ENCODE results near the gene CCDC87.
A peak's percentile ranks its signal among the peaks of the same experiment; 100 is the strongest.
"Not testable (repeated sequence)": the region's sequence is repeated elsewhere in the genome, so short reads cannot be mapped to it uniquely, and the experiment has no call there.

CCDC87 gene

DNA sequence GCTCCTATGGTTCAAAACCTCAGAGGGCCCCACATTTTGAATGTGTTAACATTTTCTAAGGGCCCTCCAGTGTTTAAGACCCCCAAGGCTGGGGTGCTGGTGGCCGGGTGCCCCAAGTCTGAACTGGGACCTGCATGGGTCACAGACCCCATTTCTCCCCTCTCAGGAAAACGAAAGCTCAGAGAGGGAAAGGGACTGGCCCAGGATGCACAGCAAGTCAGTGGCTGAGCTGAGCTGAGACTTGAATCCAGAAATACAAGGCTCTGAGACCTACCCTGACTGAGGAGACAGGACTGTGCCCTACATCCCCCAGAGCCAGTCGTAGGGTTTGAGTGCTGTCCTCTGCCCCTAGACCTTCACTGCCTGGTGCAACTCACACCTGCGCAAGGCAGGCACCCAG, 42.0 kb downstream of the CCDC87 start:
- no peak for DNase-seq (ENCODE audit: low spot score)

DNA sequence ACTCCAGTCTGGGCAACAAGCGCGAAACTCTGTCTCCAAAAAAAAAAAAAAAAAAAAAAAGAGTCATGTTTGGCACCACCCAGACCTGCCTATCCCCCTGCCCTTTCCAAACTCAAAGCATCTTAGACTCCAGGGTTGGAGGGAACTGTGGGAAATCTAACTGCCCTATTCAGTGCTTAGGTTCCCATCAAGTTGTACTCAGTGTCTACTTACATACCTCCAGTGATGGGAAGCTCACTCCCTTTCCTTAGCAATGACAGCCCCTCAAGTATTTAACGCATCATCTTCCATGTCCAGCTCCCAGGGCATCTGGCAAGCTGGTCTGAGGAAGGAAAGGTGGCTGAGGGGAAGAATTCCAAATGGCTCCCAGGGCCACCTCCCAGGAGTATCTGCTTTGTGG, 43.2 kb downstream of the CCDC87 start:
- DNase-seq (ENCODE audit: low spot score): no peak

DNA sequence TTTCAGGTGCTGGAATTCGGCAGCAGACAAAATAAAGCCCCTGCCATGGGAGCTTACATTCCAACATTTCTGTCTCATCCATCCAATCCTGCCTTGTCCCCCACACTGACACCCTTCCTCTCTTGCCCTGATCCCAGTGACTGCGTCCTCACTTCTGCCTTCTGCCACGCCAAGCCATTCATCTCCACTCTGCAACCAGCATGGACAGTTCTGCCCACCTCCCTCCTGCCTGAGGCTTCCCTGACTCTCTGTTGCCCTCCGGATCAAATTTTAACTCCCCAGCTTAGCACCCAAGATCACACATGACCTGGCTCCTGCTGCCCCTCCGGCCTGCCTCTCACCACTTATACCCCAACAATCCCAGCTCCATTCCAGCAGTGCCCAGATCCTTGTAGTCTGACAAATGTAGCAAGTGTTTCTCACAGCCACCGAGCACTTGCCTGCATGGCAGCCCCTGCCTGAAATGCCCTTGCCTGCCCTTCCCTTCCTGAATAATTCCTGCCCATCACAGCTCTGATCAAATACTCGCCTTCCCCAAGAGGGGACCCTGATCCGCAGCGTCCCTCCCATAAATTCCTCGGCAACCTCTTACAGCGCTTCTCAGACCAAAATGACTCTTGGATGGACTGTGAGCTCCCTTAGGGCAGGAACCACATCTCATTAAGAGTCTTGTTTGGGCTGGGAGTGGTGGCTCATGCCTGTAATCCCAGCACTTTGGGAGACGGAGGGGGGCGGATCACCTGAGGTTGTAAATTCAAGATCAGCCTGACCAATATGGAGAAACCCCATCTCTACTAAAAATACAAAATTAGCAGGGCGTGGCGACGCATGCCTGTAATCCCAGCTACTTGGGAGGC, 43.9 kb downstream of the CCDC87 start:
- no peak for DNase-seq (ENCODE audit: low spot score)

DNA sequence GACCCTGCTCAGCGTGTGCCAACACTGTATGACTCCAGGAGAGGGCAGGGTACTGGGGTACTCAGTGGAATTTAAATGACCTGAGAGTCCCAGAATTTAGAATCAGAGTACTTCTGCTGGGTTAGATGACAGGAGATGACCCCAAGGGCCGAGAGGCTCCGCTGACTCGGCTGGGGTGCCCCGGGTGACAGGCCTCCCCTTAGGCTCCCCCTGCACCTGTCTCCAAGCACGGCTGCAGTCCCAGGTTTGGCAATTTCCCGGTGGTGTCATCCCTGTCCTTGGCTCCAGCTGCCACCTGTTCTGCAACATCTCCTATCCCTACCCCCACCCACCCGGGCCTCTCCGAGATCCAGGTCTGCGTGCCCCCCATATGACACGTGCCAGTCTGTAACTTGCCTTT, 44.8 kb downstream of the CCDC87 start:
- DNase-seq (ENCODE audit: low spot score): no peak

DNA sequence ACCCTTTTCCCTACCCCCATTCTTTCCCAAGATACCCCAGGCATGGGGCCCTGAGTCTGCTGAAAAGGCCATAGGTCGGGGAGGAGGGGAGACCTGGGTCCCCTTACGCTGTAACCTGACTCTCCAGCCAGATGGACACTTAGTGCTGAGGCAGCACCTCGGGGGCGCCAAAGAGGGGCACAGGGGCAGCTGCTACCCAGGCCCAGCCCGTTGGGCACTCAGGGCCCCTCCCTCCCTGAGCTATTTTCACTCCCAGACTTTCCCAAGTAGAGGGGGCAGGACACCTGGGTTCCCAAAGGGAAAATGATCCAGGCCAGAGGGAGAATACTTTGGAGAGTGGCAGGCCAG, 45.2 kb downstream of the CCDC87 start:
- DNase-seq (ENCODE audit: low spot score): no peak

DNA sequence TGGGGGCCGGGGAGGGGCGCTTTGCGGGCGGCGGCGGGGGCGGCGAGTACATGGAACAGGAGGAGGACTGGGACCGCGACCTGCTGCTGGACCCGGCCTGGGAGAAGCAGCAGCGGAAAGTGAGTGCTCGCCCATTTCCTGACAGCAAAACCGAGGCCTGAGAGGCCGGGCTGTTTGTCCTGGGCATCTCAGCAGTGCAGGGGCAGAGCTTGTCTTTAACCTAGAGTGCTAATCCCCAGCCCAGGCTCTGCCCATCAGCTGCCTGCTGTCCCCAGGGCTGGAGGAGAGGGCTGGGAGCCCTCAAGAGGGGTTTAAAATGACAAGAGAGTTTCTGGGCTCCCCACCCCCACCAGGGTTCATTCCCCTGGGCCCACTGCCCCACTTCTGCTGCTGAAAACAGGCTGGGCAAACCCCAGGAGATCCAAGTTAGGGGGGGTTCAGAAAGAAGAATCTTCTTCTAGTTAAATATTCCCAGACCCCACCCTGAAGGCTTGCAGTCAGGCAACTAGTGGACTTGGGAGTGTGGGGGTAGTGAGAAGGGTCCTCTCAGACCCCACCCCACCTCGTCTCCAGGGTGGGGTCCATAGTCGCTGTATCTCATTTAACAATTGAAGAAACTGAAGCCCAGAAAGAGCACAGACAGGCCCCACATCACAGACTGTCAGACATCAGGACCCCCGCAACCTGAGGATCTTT, 45.7 kb downstream of the CCDC87 start:
- DNase-seq (ENCODE audit: low spot score): no peak

DNA sequence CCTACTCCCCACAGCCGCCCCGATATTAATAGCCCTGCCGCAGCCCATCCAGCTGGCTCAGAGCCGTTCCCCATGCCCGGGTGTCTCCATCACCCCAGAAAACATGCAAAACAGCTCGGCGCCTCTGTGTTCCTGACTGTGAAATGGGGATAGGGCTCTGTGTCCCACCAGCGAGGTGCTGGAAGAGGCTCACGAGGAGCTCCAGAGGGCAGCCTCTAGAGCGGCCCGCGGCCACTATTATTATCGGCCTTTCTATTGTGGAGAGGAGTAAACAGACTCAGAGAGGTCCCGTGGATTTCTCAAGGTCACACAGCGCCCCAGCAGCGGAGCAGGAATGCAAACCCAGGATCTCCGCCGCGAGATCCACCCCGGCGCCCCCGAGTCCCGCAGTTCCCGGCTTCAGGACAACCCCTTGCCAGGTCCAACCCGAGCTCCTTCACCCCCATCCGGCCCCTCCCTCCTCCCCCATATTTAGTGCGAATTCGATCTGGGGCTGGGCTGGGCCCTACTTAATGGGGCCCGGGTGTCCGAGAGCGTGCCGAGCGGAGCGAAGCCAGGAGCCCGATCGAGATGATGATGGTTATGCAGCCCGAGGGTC, 46.4 kb downstream of the CCDC87 start, which contains the start of gene ACTN3:
TSS of gene ACTN3 (plus strand) at position 536 of the 598 bp plus-strand sequence. CDS start at position 571, 35 bp downstream.
- DNase-seq (ENCODE audit: low spot score): no peak

DNA sequence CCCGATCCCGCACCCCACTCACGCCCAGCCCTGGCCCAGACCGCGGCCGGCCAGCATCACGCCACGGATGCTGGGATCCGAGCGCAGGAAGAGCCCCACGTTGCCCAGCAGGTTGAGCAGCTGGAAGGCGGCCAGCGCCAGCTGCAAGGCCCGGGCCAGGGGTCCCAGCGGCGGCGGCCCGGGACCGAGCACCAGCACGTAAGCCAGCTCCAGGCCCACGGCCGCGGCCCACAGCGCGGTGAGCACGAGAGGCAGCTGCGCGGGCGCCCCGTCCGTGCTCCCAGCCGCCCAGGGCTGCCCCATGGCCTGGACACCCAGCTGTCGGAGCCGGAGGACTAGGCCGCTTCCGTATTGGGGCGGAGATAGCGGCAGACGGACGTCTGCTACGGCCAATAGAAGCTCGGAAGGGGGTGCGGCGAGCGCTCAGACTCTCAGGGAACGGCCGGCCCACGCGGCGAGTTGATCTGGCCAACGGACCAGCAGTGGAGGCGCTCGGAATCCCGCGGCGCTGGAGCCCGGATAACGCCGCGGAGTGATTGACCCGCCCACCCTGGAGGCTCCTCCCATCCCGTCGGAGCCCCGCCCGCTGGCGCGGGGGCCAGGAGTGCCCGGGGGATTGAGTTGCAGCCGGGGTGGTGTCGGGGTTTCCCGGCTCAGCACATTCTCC, 47.0 kb downstream of the CCDC87 start, which contains the start of gene ZDHHC24:
TSS of gene ZDHHC24 (minus strand) at position 348 of the 667 bp plus-strand sequence. CDS start at position 303, 45 bp downstream.
- peak; percentile 93 for DNase-seq (ENCODE audit: low spot score)

DNA sequence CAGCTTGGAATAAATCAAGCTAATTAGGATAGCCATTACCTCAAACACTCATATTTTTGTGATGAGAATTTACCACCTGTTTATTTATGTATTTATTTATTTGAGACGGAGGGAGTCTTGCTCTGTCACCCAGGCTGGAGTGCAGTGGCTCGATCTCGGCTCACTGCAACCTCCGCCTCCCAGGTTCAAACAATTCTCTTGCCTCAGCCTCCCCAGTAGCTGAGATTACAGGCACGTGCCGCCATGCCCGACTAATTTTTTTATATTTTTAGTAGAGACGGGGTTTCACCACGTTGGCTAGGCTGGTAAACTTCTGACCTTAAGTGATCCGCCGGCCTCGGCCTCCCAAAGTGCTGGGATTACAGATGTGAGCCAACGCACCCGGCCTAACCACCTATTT, 47.9 kb downstream of the CCDC87 start:
- DNase-seq (ENCODE audit: low spot score): not testable (repeated sequence)

DNA sequence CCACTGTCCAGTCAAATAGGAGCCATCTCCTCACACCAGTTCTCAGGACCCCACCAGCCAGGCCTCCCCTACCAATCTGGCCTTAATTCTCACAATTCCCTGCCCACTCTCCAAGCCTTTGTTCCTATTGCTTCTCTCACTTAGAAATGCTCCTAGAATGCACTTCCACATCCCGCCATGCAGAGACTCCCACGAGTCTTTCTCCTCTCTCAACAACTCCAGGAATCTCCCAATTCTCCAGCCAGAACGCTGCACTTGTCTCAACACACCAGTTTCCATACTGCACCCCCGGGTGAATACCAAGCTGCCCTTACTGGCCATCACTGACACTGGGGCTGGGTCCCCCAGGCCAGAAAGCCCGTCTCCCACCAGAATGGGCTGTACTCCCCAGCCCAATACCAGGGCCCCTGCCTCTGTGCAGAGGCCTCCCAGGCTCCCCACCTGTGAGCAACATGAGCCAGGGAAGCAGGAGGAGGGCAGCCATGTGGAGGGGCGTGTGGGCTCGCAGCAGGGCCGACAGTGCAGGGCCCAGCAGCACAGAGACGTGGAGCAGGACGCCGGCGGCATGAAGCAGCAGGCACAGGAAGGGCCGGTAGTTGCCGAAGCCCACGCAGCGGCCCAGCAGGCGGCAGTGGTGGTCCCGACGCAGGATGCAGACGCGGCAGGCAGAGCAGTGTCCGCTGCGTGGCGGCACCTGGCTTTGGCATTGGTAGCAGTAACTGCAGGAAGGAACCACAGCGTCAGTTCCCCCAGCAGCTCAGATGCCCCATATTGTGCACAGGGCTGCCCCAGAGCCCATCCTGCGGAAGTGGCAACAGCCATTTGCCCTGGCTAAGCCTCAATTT, 49.4 kb downstream of the CCDC87 start:
- peak; percentile 27 for DNase-seq (ENCODE audit: low spot score)

DNA sequence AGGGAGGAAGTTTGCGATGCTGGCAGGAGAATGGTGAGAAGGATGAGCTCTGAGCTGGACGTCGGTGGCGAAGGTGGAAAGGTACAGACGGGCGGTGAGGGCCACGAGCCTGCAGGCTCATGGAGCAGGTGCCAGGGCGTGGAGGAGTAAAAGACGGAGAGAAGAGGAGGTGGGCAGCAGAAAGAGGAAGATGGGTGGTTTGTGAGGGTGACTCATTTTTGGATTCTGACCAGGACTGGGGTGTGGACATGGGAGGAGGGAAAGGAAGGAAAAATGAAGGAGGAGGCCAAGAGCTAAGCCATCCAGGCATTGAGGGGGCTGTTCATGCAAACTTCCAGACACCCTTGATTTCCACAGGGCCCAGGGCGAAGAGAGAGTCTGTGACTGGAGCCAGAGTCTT, 50.5 kb downstream of the CCDC87 start:
- no peak for DNase-seq (ENCODE audit: low spot score)

DNA sequence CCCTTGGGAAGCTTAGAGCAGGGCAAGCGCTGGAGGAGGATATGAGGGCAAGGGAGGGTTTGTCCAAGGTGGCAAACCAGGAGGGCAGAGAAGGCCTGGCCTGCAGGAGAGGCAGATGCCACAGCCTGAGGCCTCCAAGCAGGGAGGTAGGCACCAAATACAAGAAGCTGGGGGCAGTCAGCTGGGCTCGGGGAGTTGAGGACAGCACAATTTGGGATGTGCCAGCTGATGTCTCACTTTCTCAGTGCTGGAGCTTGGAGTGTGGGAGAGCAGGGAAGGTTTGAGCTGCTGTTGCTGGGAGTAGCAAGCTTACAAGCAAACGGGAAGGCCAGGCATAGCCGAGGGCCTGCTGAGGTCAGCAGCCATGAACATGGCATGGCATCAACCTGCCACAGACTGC, 51.0 kb downstream of the CCDC87 start:
- no peak for DNase-seq (ENCODE audit: low spot score)

DNA sequence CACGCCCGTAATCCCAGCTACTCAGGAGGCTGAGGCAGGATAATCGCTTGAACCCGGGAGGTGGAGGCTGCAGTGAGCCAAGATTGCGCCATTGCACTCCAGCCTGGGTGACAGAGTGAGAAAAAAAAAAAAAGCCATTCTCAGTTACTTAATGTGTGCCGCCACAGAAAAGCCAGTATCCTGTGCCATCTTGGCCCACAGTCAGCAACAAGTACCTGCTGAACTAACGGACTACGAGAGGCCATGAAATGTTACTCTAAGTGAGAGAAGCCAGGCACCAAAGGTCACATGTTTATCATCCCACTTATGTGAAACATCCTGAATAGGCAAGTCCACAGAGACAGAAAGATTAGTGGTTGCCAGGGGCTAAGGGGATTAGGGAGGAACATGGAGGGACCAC, 52.3 kb downstream of the CCDC87 start:
- not testable (repeated sequence) for DNase-seq (ENCODE audit: low spot score)

Data from hematopoietic multipotent progenitor cell treated with erythropoietin and hydrocortisone succinate and interleukin-3 and kit ligand, for 17 days (in vitro differentiated cells).